Ammon's horn (tissue), 1 donor: ENCODE data around the gene ALAS1.

Source experiments
- DNase-seq: peaks from one replicate; pipeline ENCODE4 v3.0.0-alpha.2; 2016; ENCODE audit warnings: low spot score

The ALAS1 gene

DNA sequence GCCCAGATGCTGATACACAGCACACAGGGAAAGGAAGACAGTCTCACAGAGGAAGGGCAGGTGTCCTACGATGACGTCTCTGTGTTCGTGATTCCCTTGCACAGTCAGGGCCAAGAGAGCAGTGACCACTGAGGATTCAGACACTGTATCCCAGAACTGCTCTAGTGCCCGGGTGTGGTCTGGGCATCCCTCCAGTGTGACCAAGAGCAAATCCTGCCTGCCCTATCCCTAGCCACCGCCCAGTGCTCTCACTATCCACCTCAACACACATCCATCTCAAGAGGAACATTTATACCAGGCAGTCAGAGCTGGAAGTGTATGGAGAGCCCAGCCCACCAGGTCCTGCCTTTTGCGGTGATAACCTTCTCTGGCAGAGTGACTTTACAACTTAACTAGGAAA is 51.7 kb downstream of the ALAS1 start:
- no peak for DNase-seq

DNA sequence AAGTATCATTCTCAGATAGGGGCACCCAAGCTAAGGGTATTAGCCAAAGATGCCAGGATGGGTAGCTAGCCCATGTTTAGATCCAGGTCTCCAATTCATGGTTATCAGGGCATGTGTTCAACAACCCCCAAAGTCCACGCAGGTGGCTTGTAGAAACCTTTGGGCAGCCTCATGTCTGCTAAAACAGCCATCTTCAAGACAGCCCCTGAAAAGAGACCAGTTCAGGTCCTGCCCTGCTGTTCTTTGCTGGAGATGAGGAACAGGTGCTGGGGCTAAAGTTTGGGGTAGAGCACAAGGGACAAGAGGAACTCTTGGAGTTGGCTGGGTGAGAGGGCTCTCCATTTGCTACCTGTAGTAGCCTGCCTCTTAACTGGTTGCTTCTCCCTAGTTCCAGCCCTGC is 52.2 kb downstream of the ALAS1 start:
- no peak for DNase-seq

DNA sequence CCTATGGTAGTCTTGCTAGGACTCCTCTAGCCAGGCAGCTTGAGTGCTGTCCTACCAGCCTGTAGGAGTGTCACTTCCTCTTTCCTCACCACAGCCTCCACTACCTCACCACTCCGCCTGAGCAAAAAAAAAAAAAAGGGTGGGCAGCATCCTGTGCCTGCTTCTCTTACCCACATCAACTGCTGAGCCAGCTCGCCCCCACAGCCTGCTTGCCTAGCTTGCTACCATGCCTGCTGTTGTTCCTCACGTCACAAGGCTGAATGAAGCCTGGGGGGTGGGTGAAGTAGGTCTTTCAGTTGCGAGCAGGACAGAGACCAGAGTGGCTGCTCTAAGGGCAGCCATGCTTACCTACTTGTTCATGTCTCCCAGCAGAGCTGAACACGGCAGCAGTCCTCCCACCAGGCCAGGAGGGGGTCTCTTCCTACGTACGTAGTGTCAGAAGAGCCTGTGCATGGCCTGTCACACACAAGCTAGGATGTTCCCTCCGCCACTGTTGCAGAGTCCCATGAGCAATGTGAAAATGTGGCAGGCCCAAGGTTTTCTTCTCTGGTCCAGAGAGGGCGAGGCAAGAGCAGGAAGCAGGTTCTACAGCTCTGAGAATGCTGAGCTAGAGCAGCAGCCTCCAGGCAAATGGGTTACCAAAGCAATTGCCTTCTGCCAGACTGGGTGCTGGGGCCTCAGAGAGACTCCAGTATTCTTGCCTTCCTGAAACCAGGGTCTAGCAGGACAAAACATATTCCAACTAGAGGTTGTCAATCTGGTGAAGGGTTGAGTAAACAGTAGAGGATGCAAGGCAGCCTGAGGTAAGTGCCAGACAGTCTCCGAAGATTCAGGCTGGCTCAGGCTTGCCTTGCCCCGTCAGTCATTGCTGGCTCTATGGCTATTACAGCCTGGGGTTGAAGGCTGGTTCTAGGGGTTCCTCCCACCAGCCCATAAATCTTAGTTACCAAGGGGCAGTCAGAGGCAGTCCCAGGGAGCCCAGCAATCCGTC is 55.6 kb downstream of the ALAS1 start:
- DNase-seq = peak; percentile 92

DNA sequence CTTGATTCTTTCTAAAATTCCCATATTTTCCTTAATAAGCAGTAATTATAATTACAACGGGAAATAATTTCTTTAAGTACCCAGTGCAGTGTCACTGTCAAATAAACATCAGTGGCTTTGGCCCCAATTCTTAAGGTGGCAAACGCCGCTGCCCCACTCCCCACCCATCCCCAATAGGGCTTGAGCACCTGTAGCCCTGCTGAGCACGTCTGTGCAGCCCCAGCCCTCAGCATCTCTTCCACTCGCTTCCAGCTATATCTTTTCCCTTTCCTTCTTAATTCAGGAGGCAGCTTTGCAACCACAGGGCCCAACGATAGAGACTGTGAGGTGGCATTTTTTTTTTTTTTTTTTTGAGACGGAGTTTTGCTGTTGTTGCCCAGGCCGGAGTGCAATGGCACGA is 56.6 kb downstream of the ALAS1 start:
- no peak for DNase-seq

DNA sequence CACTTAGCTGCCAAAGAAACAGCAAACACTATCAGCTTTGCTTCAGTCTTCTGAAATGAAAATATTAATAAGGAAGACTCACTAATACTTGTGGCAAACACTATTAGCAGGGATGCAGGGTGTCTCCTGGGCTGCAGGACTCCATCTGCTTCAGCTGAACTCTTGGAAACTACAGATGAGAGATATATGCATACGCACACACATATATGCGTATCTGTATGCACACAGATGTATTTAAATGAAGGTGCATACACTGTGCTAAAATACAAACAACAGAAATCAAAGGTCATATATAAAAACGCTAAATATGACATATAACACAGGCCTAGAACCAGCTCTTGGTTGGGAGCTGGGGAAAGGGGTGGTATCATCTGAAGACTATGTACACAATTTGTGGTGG is 58.2 kb downstream of the ALAS1 start:
- DNase-seq = no peak

DNA sequence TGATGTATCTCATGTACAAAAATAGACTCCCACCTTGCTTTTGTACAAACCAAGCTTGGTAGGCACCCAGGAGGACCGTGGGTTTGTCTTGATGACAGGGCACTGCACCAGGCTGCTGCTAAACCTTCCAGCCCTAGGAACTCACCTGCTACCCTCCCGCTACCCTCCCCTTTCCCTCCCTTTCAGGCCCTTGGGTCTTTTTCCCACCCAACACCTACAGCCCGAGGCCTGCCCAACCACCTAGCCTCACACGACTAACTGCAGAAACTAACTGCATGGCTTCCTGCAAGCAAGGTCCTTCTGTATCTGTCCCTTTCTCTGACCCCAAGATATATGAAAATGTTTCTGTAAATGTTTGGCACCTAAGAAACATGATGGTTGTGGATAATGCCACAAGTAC is 58.7 kb downstream of the ALAS1 start:
- DNase-seq = no peak

DNA sequence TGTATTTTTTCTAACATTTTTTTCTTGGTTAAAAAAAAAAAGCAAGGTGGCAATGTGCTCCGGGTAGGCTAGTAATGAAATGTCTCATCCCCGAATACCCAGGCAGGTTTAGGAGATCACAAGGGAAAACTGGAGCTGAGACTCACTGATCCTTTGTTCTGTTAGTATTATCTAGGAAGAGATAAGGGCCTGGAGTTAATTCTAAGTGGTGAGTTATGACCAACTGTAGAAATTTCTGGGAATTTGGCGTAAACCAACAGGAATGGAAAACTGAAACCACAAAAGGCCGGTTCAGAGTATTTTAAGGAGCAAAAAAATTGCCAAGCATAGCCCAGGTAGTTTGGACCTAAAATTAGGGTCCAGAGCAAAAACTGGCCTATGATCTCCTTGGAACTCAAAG is 60.0 kb downstream of the ALAS1 start:
- no peak for DNase-seq

DNA sequence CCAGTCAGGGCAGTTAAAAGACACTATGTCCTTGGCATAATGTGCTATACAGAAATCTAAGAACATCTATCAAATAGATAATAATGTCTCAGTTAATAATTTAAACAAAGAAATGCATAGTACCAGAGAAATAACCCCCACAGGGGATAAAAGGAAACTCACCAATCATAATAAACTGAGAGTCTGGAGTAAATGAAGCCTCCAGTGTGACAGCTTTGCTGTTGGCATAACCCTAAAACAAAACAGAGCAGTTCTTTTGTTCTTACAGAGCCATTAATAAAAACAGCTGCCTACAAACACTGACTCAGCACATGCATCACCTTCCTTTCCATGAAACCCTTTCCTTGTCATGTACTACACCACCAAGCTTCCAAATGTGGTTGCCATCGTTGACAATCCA is 61.1 kb downstream of the ALAS1 start:
- no peak for DNase-seq

DNA sequence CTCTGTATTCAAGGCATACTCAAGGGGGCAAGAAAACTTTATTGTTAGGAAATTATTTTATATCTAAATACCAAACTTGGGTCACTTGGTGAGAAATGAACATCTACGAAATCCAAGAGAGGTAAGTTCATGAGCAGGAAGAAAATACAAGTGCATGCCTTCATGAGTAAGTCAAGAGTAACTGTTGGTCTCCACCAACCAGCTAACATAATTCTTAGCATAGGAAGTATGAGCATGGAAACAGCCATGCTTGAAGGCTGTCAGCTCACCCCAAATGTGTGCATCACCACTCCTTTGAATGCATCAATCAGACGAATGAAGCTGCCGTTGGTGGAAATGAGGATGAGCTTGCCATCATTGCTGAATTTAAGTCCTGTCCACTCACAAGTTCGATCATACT is 61.5 kb downstream of the ALAS1 start:
- no peak for DNase-seq

DNA sequence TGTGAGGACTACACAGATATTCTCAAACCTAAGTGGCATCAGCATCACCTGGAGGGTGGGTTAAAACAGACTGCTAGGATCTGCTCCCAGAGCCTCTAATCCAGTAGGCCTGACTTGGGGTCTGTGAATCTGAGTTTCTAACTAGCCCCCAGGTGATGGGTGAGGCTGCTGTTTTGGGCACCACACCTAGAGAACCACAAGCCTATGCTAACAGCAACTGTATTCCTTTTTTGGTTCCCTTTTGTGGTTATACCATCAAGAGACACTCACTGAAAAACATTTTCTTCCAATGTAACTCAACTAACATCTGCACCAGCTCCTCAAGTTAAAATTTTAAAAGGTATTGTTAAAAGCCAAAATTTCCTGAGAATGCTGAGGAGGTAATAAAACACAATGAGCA is 64.5 kb downstream of the ALAS1 start:
- no peak for DNase-seq
